ENCODE measurements around the gene MED26. TPM values are rescaled to one million over a fixed set of nuclear protein-coding genes. Genes with fewer than 3 reads are reported as not detected.
"Not testable (repeated sequence)": the region's sequence is repeated elsewhere in the genome, so short reads cannot be mapped to it uniquely, and the experiment has no call there.

The MED26 gene
- total RNA-seq, 1 donor from 2014 or later: 3.5 TPM

GRCh38 chr19:16562608-16563025 is 65.4 kb downstream of the MED26 start:
- Histone ChIP-seq H3K27ac (no peak overlapping the region), H3K4me3 (no peak overlapping the region), H3K9me3 (no peaks in the 10 kb centered on the region), H3K4me1 (no peaks in the 10 kb centered on the region), H3K27me3 (no peaks in the 10 kb centered on the region), H3K36me3 (peaks cover 59 to 89% of the 10 kb centered on the region in 2 donors)
- intact Hi-C loops (cut with DNase I): no loop called here
- no peak for TF ChIP-seq CTCF (IDR thresholded peaks at IDR 0.05)
- no peak for DNase-seq (ENCODE audit: low spot score in 2 of 2)

- no peaks in the 10 kb centered on the region for H3K27me3 ChIP-seq
- intact Hi-C loops (cut with DNase I): no loop called here
- H3K27ac ChIP-seq: no peak overlapping the region
- H3K9me3 ChIP-seq: no peaks in the 10 kb centered on the region
- no peaks in the 10 kb centered on the region for H3K4me1 ChIP-seq
- H3K36me3 ChIP-seq: peaks cover 54 to 83% of the 10 kb centered on the region in 2 donors
- no peak overlapping the region for H3K4me3 ChIP-seq
- DNase-seq (ENCODE audit: low spot score in 2 of 2): no peak
- TF ChIP-seq CTCF (IDR thresholded peaks at IDR 0.05): no peak
These were observed 66.6 kb downstream of the MED26 start for GRCh38 chr19:16561382-16561781.

GRCh38 chr19:16559780-16560276 is 68.2 kb downstream of the MED26 start:
- H3K4me1 ChIP-seq: no peaks in the 10 kb centered on the region
- intact Hi-C loops (cut with DNase I): no loop called here
- no peak overlapping the region for H3K27ac ChIP-seq
- peaks cover 51 to 85% of the 10 kb centered on the region in 2 donors for H3K36me3 ChIP-seq
- TF ChIP-seq CTCF (IDR thresholded peaks at IDR 0.05): no peak
- H3K4me3 ChIP-seq: no peak overlapping the region
- H3K27me3 ChIP-seq: no peaks in the 10 kb centered on the region
- H3K9me3 ChIP-seq: no peaks in the 10 kb centered on the region
- no peak for DNase-seq (ENCODE audit: low spot score in 2 of 2)

- H3K4me1 ChIP-seq: no peaks in the 10 kb centered on the region
- no peak for TF ChIP-seq CTCF (IDR thresholded peaks at IDR 0.05)
- no peaks in the 10 kb centered on the region for H3K27me3 ChIP-seq
- intact Hi-C loops (cut with DNase I): no loop called here
- peaks cover 45 to 80% of the 10 kb centered on the region in 2 donors for H3K36me3 ChIP-seq
- DNase-seq (ENCODE audit: low spot score in 2 of 2): no peak
- no peak overlapping the region for H3K4me3 ChIP-seq
- no peak overlapping the region for H3K27ac ChIP-seq
- H3K9me3 ChIP-seq: no peaks in the 10 kb centered on the region
These were observed 73.2 kb downstream of the MED26 start for GRCh38 chr19:16554776-16555175.

- H3K4me1 ChIP-seq; H3K4me3 ChIP-seq; H3K27ac ChIP-seq; intact Hi-C loops (cut with DNase I); H3K27me3 ChIP-seq; H3K9me3 ChIP-seq; DNase-seq (ENCODE audit: low spot score in 2 of 2): not testable (repeated sequence)
- H3K36me3 ChIP-seq: peaks cover 34 to 59% of the 10 kb centered on the region in 2 donors
These were observed 76.1 kb downstream of the MED26 start for GRCh38 chr19:16551902-16552301.

- Histone ChIP-seq H3K36me3 (peaks cover 23 to 31% of the 10 kb centered on the region in 2 donors), H3K4me3 (no peak overlapping the region), H3K27me3 (no peaks in the 10 kb centered on the region), H3K27ac (no peak overlapping the region), H3K9me3 (no peaks in the 10 kb centered on the region), H3K4me1 (no peaks in the 10 kb centered on the region)
- no peak for DNase-seq (ENCODE audit: low spot score in 2 of 2)
- intact Hi-C loops (cut with DNase I): no loop called here
- no peak for TF ChIP-seq CTCF (IDR thresholded peaks at IDR 0.05)
These were observed 79.0 kb downstream of the MED26 start for GRCh38 chr19:16548956-16549355.

Data from ascending aorta (tissue), 2 donors.